CD4-positive, alpha-beta T cell (primary cell): ENCODE results near the gene FYN. TPM values are rescaled to one million over a fixed set of nuclear protein-coding genes. Genes with fewer than 3 reads are reported as not detected.

Experiments
- ATAC-seq: fragments of 200-7000 bp; cut with Tn5 transposase; one replicate; pipeline ENCODE4 v1.10.0; 2022; ENCODE audit warnings: mild to moderate bottlenecking; ENCODE audit not compliant: poor library complexity
- CTCF ChIA-PET: fragments of 350-600 bp; sonication (Branson Sonifier 250); formaldehyde crosslinking; loops from one replicate; lab custom pipeline; 2021; ENCODE audit warnings: antibody characterized with exemption, inconsistent platforms; lab: Charles Lee
- POLR2A ChIA-PET: fragments of 350-600 bp; sonication (Branson Sonifier 250); formaldehyde crosslinking; loops from one replicate; lab custom pipeline; 2021; ENCODE audit warnings: antibody characterized with exemption, inconsistent platforms; lab: Charles Lee
- DNase-seq, 14 experiments: peaks; one replicate each; pipeline ENCODE4 v3.0.0-alpha.2; 2013 to 2020; ENCODE audit warnings: mixed read lengths in 2 of 14
- H3K27ac ChIP-seq, 2 donors: one replicate each; pipeline versions ENCODE4 v1.5.1 to v1.7.0; 2013; ENCODE audit warnings: low read length in 2 of 2, low read depth in 1 of 2, mild to moderate bottlenecking in 1 of 2
- H3K27me3 ChIP-seq, 2 experiments: 1 replicate in 1 of 2; 2 replicates in 1 of 2; pipeline versions ENCODE4 v1.6.1 to v1.7.0; 2013; ENCODE audit warnings: low read length in 2 of 2, control low read depth in 1 of 2, mild to moderate bottlenecking in 1 of 2, moderate library complexity in 1 of 2; ENCODE audit not compliant: insufficient read depth in 2 of 2, control insufficient read depth in 1 of 2
- H3K36me3 ChIP-seq: one replicate; pipeline ENCODE4 v1.6.1; 2013; ENCODE audit warnings: low read length, control low read depth; ENCODE audit not compliant: insufficient read depth
- H3K4me1 ChIP-seq: one replicate; pipeline ENCODE4 v1.6.1; 2013; ENCODE audit warnings: low read length, control low read depth; ENCODE audit not compliant: insufficient read depth
- H3K4me3 ChIP-seq: one replicate; pipeline ENCODE4 v1.5.1; 2013; ENCODE audit warnings: mild to moderate bottlenecking, low read length, moderate library complexity
- H3K9me3 ChIP-seq, 2 experiments: 1 replicate in 1 of 2; 2 replicates in 1 of 2; pipeline versions ENCODE4 v1.6.1 to v1.7.0; 2013; ENCODE audit warnings: low read length in 2 of 2, mild to moderate bottlenecking in 2 of 2, control low read depth in 1 of 2, moderate library complexity in 1 of 2; ENCODE audit not compliant: control insufficient read depth in 1 of 2, insufficient read depth in 1 of 2
- H3K27ac Mint-ChIP-seq: one replicate; pipeline ENCODE4 v1.8.0; 2020; ENCODE audit warnings: mixed read lengths
- H3K27me3 Mint-ChIP-seq: one replicate; pipeline ENCODE4 v1.8.0; 2021; ENCODE audit warnings: mixed read lengths
- H3K36me3 Mint-ChIP-seq: one replicate; pipeline ENCODE4 v1.8.0; 2021; ENCODE audit warnings: low read depth, mixed read lengths
- H3K4me1 Mint-ChIP-seq: one replicate; pipeline ENCODE4 v1.8.0; 2021; ENCODE audit warnings: low read depth, mixed read lengths
- H3K4me3 Mint-ChIP-seq: one replicate; pipeline ENCODE4 v1.8.0; 2020; ENCODE audit warnings: mild to moderate bottlenecking, mixed read lengths
- H3K9me3 Mint-ChIP-seq: one replicate; pipeline ENCODE4 v1.8.0; 2020; ENCODE audit warnings: mixed read lengths
- intact Hi-C, 2 experiments: fragments of 100-400 bp; cut with DNase I in 1 of 2; cut with micrococcal nuclease in 1 of 2; formaldehyde crosslinking; loops; one replicate each; pipeline versions ENCODE4 v1.15.1 to v1.9.0; 2023 to 2025; cut with DNase I, micrococcal nuclease
- total RNA-seq, 174 experiments: library from RNA in 2 of 174; stranded (reverse) in 2 of 174; gene quantifications; one replicate each; pipeline ENCODE4 v1.2.3 and lab custom pipeline; 2021 to 2026
- TF ChIP-seq, protein P1 (sequence below): fragments of 200-600 bp; IDR thresholded peaks from one replicate; pipeline ENCODE4 v1.8.0; 2022; ENCODE audit warnings: antibody characterized with exemption, mild to moderate bottlenecking

FYN gene
- total RNA-seq, 2 experiments from 2014 or later, result 419 TPM

DNA sequence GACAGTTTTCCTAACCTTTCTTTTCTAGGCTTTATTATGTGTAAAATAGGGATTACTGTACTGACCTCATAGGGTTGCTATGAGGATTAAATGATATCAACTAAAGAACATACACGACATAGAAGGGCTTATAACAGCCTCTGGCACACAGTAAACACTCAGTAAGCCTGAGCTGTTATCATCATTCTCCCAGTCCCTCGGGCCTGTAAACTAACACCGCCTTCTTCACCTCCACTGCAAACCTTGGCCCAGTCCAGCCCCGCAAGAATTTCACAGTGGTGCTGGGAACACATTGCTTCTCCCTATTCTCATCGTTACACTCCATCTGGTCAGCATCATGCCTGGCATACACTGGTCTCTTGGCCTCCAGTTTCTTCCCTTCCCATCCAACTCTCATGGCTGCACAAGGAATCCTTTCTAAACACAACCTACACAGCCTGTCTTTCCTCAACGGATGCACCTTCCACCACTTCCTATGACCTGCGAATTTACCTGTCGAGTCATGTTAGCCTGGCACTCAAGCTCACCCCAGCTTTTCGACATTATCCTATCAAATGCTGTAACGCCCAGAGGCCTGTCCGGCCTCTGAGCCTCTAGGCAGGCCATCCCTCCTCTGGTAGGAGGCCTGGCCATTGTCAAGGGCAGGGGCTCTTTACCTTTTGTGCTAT is 92.1 kb downstream of the FYN start:
- ChIA-PET CTCF (interaction anchor here (0.6 to 1.5 kb wide), 5 partner anchors 11 to 262 kb away, joined by 3 to 6 read pairs (median 3); no protein-coding TSS in a partner anchor), POLR2A (interaction anchor here (0.9 to 1.7 kb wide), 6 partner anchors 11 to 58 kb away, joined by 3 to 6 read pairs (median 4); no protein-coding TSS in a partner anchor)
- H3K4me1 Mint-ChIP-seq, result peaks cover 93% of the 10 kb centered on the region
- no peaks in the 10 kb centered on the region for H3K27me3 Mint-ChIP-seq
- peak; percentile 7 for ATAC-seq
- Histone ChIP-seq H3K4me3 (no peak overlapping the region), H3K36me3 (peaks cover 26% of the 10 kb centered on the region), H3K27me3 (no peaks in the 10 kb centered on the region), H3K9me3 (no peaks in the 10 kb centered on the region), H3K27ac (peak overlapping the region; percentile 14 to 53), H3K4me1 (peaks cover 80% of the 10 kb centered on the region)
- intact Hi-C loops, result loop anchor here in 1 of 2 experiments (2.0 kb wide), 1 partner anchor 14 kb away; no protein-coding TSS in a partner anchor
- no peaks in the 10 kb centered on the region for H3K9me3 Mint-ChIP-seq
- peak overlapping the region; percentile 84 for H3K27ac Mint-ChIP-seq
- peaks cover 84% of the 10 kb centered on the region for H3K36me3 Mint-ChIP-seq
- peak in 1 of 14 experiments; percentile 66 for DNase-seq
- TF ChIP-seq, protein P1, sequence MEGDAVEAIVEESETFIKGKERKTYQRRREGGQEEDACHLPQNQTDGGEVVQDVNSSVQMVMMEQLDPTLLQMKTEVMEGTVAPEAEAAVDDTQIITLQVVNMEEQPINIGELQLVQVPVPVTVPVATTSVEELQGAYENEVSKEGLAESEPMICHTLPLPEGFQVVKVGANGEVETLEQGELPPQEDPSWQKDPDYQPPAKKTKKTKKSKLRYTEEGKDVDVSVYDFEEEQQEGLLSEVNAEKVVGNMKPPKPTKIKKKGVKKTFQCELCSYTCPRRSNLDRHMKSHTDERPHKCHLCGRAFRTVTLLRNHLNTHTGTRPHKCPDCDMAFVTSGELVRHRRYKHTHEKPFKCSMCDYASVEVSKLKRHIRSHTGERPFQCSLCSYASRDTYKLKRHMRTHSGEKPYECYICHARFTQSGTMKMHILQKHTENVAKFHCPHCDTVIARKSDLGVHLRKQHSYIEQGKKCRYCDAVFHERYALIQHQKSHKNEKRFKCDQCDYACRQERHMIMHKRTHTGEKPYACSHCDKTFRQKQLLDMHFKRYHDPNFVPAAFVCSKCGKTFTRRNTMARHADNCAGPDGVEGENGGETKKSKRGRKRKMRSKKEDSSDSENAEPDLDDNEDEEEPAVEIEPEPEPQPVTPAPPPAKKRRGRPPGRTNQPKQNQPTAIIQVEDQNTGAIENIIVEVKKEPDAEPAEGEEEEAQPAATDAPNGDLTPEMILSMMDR, result no peak
- H3K4me3 Mint-ChIP-seq, result peak overlapping the region; percentile 52

DNA sequence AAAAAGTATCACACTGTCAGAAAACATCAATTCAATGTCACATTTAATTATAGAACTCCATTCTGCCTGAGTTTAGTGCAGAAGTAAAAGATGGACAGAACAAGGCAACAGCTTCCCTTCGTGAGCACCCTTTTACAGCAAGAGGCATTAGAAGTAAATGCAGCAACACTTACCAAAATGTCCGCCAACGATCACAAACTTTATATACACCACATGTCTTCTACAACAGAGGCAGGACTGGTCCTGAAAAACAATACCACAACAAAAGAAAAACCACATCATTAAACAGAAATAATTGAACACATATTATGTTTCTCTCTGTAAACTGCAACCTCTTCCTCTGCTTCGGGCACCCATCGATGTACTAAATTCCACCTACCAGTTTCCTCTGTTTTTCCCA is 92.9 kb downstream of the FYN start:
- Mint-ChIP-seq H3K36me3 (peaks cover 84% of the 10 kb centered on the region), H3K27ac (peak overlapping the region; percentile 84), H3K4me3 (peak overlapping the region; percentile 52), H3K9me3 (no peaks in the 10 kb centered on the region), H3K27me3 (no peaks in the 10 kb centered on the region), H3K4me1 (peaks cover 98% of the 10 kb centered on the region)
- DNase-seq (peak in 2 of 14 experiments; percentile 49 to 60), ATAC-seq (no peak)
- H3K36me3 ChIP-seq, result peaks cover 33% of the 10 kb centered on the region
- ChIA-PET POLR2A (interaction anchor here (0.7 to 1.6 kb wide), 3 partner anchors 10 to 26 kb away, joined by 4 to 6 read pairs (median 4); no protein-coding TSS in a partner anchor), CTCF (interaction anchor here (0.7 kb wide), 1 partner anchor 10 kb away, joined by 3 read pairs; no protein-coding TSS in a partner anchor)
- TF ChIP-seq, protein P1, result no peak
- no peak overlapping the region for H3K4me3 ChIP-seq
- intact Hi-C loops, result loop anchor here in 1 of 2 experiments (2.0 kb wide), 1 partner anchor 14 kb away; no protein-coding TSS in a partner anchor
- no peaks in the 10 kb centered on the region for H3K27me3 ChIP-seq
- H3K9me3 ChIP-seq, result no peaks in the 10 kb centered on the region
- peak overlapping the region in 1 of 2 donors; percentile 15 for H3K27ac ChIP-seq
- H3K4me1 ChIP-seq, result peaks cover 86% of the 10 kb centered on the region

DNA sequence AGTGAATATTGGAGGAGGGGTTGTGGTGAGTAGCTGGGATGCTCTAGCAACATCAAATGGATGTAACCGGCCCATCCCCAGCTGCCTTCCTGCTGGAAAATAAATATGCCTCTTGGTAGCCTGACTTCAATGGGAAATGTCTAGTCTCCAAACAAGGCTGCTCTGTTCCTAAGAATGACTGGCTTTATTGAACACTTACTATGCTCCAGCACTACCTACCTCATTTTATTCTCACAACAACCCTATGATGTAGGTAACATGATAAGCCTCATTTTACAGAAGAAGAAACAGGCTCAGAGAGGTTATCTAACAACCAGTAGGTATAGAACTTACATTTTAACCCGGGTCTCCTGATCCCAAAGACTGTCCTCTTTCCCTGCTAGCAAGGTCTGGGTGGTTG is 93.6 kb downstream of the FYN start:
- peak overlapping the region; percentile 84 for H3K27ac Mint-ChIP-seq
- no peak for ATAC-seq
- CTCF ChIA-PET, result interaction anchor here (0.7 kb wide), 1 partner anchor 10 kb away, joined by 3 read pairs; no protein-coding TSS in a partner anchor
- H3K27me3 Mint-ChIP-seq, result no peaks in the 10 kb centered on the region
- no peaks in the 10 kb centered on the region for H3K9me3 Mint-ChIP-seq
- H3K4me3 Mint-ChIP-seq, result no peak overlapping the region
- TF ChIP-seq, protein P1, result no peak
- intact Hi-C loops, result loop anchor here (2.0 to 10.0 kb wide), 2 partner anchors 15 to 55 kb away; no protein-coding TSS in a partner anchor
- Histone ChIP-seq H3K27ac (peak overlapping the region; percentile 15 to 35), H3K9me3 (no peaks in the 10 kb centered on the region), H3K4me1 (peaks cover 86% of the 10 kb centered on the region), H3K27me3 (no peaks in the 10 kb centered on the region), H3K36me3 (peaks cover 38% of the 10 kb centered on the region), H3K4me3 (no peak overlapping the region)
- peaks cover 84% of the 10 kb centered on the region for H3K36me3 Mint-ChIP-seq
- no peak for DNase-seq
- POLR2A ChIA-PET, result interaction anchor here (0.7 to 1.6 kb wide), 5 partner anchors 9 to 65 kb away, joined by 3 to 6 read pairs (median 4); no protein-coding TSS in a partner anchor
- H3K4me1 Mint-ChIP-seq, result peaks cover 98% of the 10 kb centered on the region
